H1 (cell line): ENCODE results near the gene MPPED2. TPM values are rescaled to one million over a fixed set of nuclear protein-coding genes. Genes with fewer than 3 reads are reported as not detected.

Experiments used
- CTCF ChIA-PET: fragments of 300-600 bp; sonication (Branson Sonifier 250); formaldehyde crosslinking; loops from one replicate; lab custom pipeline; 2021; ENCODE audit not compliant: partially characterized antibody; lab: Charles Lee
- POLR2A ChIA-PET: fragments of 300-600 bp; sonication (Branson Sonifier 250); formaldehyde crosslinking; loops from one replicate; lab custom pipeline; 2021; ENCODE audit warnings: inconsistent platforms; ENCODE audit not compliant: partially characterized antibody; lab: Charles Lee
- DNase-seq, 2 experiments: peaks; one replicate each; pipeline versions ENCODE4 v3.0.0 to v3.0.0-alpha.2; 2010 to 2022; ENCODE audit warnings: low spot score in 2 of 2, low read depth in 1 of 2, mixed read lengths in 1 of 2
- FAIRE-seq: peaks from 2 replicates; lab custom pipeline; 2011; peaks lifted over from hg19 to GRCh38; lab: Jason Lieb, UNC
- H2AFZ ChIP-seq: 2 replicates; pipeline ENCODE4 v1.8.1; 2012; ENCODE audit warnings: low read length, inconsistent platforms
- H2AK5ac ChIP-seq: 2 replicates; pipeline ENCODE4 v1.6.1; 2013; ENCODE audit warnings: low read depth, low read length
- H2BK120ac ChIP-seq: replicated peaks from 2 replicates; pipeline ENCODE3; 2013; ENCODE audit warnings: low read depth, low read length, inconsistent platforms
- H2BK12ac ChIP-seq: 2 replicates; pipeline ENCODE4 v1.6.1; 2013; ENCODE audit warnings: low read depth, low read length
- H2BK15ac ChIP-seq: 2 replicates; pipeline ENCODE4 v1.6.1; 2013; ENCODE audit warnings: low read length
- H2BK20ac ChIP-seq: 2 replicates; pipeline ENCODE4 v1.6.1; 2013; ENCODE audit warnings: low read length
- H2BK5ac ChIP-seq: 2 replicates; pipeline ENCODE4 v1.6.1; 2013; ENCODE audit warnings: low read depth, low read length
- H3K14ac ChIP-seq: 2 replicates; pipeline ENCODE4 v1.6.1; 2013; ENCODE audit warnings: inconsistent platforms; ENCODE audit not compliant: insufficient read length
- H3K18ac ChIP-seq: 2 replicates; pipeline ENCODE4 v1.6.1; 2013; ENCODE audit warnings: low read length; ENCODE audit errors: extremely low read depth
- H3K23ac ChIP-seq: 2 replicates; pipeline ENCODE4 v1.6.1; 2013; ENCODE audit warnings: inconsistent platforms; ENCODE audit not compliant: insufficient read length
- H3K23me2 ChIP-seq: 2 replicates; pipeline ENCODE4 v1.6.1; 2013; ENCODE audit warnings: low read depth, low read length
- H3K27ac ChIP-seq: 2 replicates; pipeline ENCODE4 v1.6.1; 2011; ENCODE audit warnings: low read depth, low read length, inconsistent platforms
- H3K27me3 ChIP-seq, 4 experiments: replicated peaks in 1 of 4; 1 replicate in 1 of 4; 2 replicates in 3 of 4; pipeline versions ENCODE4 v1.6.1 to v1.8.1; 2011 to 2013; ENCODE audit warnings: low read length in 3 of 4, mild to moderate bottlenecking in 3 of 4, inconsistent platforms in 2 of 4, mixed read lengths in 2 of 4, moderate library complexity in 1 of 4; ENCODE audit not compliant: control insufficient read depth in 3 of 4, insufficient read depth in 3 of 4; ENCODE audit errors: extremely low read depth in 1 of 4
- H3K36me3 ChIP-seq, 4 experiments: 2 replicates each; pipeline versions ENCODE4 v1.6.1 to v1.8.1; 2011 to 2013; ENCODE audit warnings: mild to moderate bottlenecking in 4 of 4, low read length in 3 of 4, moderate library complexity in 2 of 4, control low read depth in 1 of 4, inconsistent platforms in 1 of 4; ENCODE audit not compliant: insufficient read depth in 4 of 4, control insufficient read depth in 2 of 4
- H3K4ac ChIP-seq: replicated peaks from 2 replicates; pipeline ENCODE3; 2013; ENCODE audit warnings: low read length, low read depth, mixed read lengths, inconsistent platforms; ENCODE audit not compliant: insufficient read length
- H3K4me1 ChIP-seq, 4 experiments: replicated peaks in 1 of 4; 1 replicate in 1 of 4; 2 replicates in 3 of 4; pipeline versions ENCODE4 v1.6.1 to v1.8.1; 2011 to 2013; ENCODE audit warnings: low read length in 3 of 4, inconsistent platforms in 2 of 4, mixed read lengths in 1 of 4; ENCODE audit not compliant: insufficient read depth in 4 of 4, control insufficient read depth in 3 of 4
- H3K4me2 ChIP-seq, 2 experiments: 2 replicates each; pipeline versions ENCODE4 v1.6.1 to v1.8.1; 2011 to 2013; ENCODE audit warnings: low read depth in 2 of 2, low read length in 2 of 2, control low read depth in 1 of 2, inconsistent platforms in 1 of 2, mild to moderate bottlenecking in 1 of 2; ENCODE audit not compliant: insufficient read depth in 1 of 2
- H3K4me3 ChIP-seq, 4 experiments: fragments of 200-600, 300-600 bp in 1 of 4; sonication (generic), shearing (Covaris generic), sonication (Bioruptor Twin) in 1 of 4; 2 replicates each; pipeline versions ENCODE4 v1.5.1 to v1.8.1; 2011 to 2016; ENCODE audit warnings: low read length in 4 of 4, low read depth in 3 of 4, control low read depth in 2 of 4, inconsistent platforms in 2 of 4, mild to moderate bottlenecking in 2 of 4, mixed read lengths in 1 of 4, moderate library complexity in 1 of 4; ENCODE audit not compliant: insufficient read depth in 2 of 4; ENCODE audit errors: extremely low read depth in 1 of 4
- H3K56ac ChIP-seq: replicated peaks from 2 replicates; pipeline ENCODE3; 2013; ENCODE audit warnings: low read depth, mild to moderate bottlenecking, mixed read lengths, low read length, inconsistent platforms; ENCODE audit not compliant: insufficient read length
- H3K79me1 ChIP-seq: 2 replicates; pipeline ENCODE4 v1.6.1; 2013; ENCODE audit warnings: low read depth, low read length, control low read depth
- H3K79me2 ChIP-seq, 2 experiments: 2 replicates each; pipeline versions ENCODE4 v1.6.1 to v1.8.1; 2012 to 2013; ENCODE audit warnings: low read length in 2 of 2, mild to moderate bottlenecking in 2 of 2, inconsistent platforms in 1 of 2; ENCODE audit not compliant: insufficient read depth in 2 of 2, control insufficient read depth in 1 of 2
- H3K9ac ChIP-seq, 4 experiments: replicated peaks in 1 of 4; 1 replicate in 1 of 4; 2 replicates in 3 of 4; pipeline versions ENCODE4 v1.6.1 to v1.8.1; 2011 to 2013; ENCODE audit warnings: low read depth in 3 of 4, low read length in 3 of 4, control low read depth in 2 of 4, mild to moderate bottlenecking in 2 of 4, moderate library complexity in 2 of 4, inconsistent platforms in 1 of 4; ENCODE audit errors: extremely low read depth in 1 of 4
- H3K9me3 ChIP-seq, 2 experiments: 2 replicates each; pipeline versions ENCODE4 v1.6.1 to v1.8.1; 2012 to 2013; ENCODE audit warnings: mild to moderate bottlenecking in 2 of 2, moderate library complexity in 2 of 2, control low read depth in 1 of 2, inconsistent platforms in 1 of 2, low read depth in 1 of 2, low read length in 1 of 2, mixed read lengths in 1 of 2; ENCODE audit not compliant: insufficient read depth in 2 of 2
- H4K20me1 ChIP-seq, 2 experiments: replicated peaks in 1 of 2; 2 replicates each; pipeline versions ENCODE3 to v1.8.1; 2011 to 2013; ENCODE audit warnings: inconsistent platforms in 2 of 2, low read length in 2 of 2, mild to moderate bottlenecking in 1 of 2; ENCODE audit not compliant: insufficient read depth in 2 of 2, control insufficient read depth in 1 of 2
- H4K5ac ChIP-seq: 2 replicates; pipeline ENCODE4 v1.6.1; 2013; ENCODE audit warnings: low read length, low read depth, mixed read lengths, inconsistent platforms; ENCODE audit not compliant: insufficient read length
- H4K8ac ChIP-seq: 2 replicates; pipeline ENCODE4 v1.8.0; 2013; ENCODE audit warnings: mild to moderate bottlenecking, moderate library complexity, low read length, inconsistent platforms; ENCODE audit not compliant: insufficient read depth; ENCODE audit errors: extremely low read depth
- H4K91ac ChIP-seq: replicated peaks from 2 replicates; pipeline ENCODE3; 2013; ENCODE audit warnings: low read length, mixed read lengths, inconsistent platforms; ENCODE audit not compliant: insufficient read length
- ATF2 ChIP-seq: IDR thresholded peaks from 2 replicates; pipeline ENCODE4 v1.6.1; 2012; ENCODE audit warnings: low read length, inconsistent platforms
- BCL11A ChIP-seq, 2 experiments: IDR thresholded peaks; one replicate each; pipeline ENCODE4 v1.6.1; 2011; ENCODE audit warnings: low read depth in 2 of 2, low read length in 2 of 2, mild to moderate bottlenecking in 2 of 2
- CBX8 ChIP-seq: fragments of 300-800, 300-1000 bp; sonication (generic); IDR thresholded peaks from 2 replicates; pipeline ENCODE4 v1.7.1; 2016; ENCODE audit warnings: low read depth, low read length, borderline replicate concordance
- E2F6 ChIP-seq: IDR thresholded peaks from 2 replicates; pipeline ENCODE4 v1.6.1; 2012; ENCODE audit warnings: inconsistent platforms
- MAFK ChIP-seq: IDR thresholded peaks from 2 replicates; pipeline ENCODE4 v1.6.1; 2012; ENCODE audit warnings: low read depth, mild to moderate bottlenecking, improper control_type of control experiment, low read length
- SUZ12 ChIP-seq: fragments of 200-600 bp; sonication (generic); IDR thresholded peaks from 2 replicates; pipeline ENCODE4 v1.6.1; 2012; ENCODE audit warnings: mild to moderate bottlenecking, inconsistent platforms, low read length, moderate library complexity, mixed read lengths
- TAF7 ChIP-seq: optimal IDR thresholded peaks from 2 replicates; pipeline ENCODE3; 2011; ENCODE audit warnings: low read depth, mild to moderate bottlenecking, inconsistent platforms, low read length, moderate library complexity, borderline replicate concordance
- WGBS, 2 experiments: shearing (Covaris generic) in 1 of 2; methylation state at CpG; one replicate each; pipeline versions ENCODE4 v1.1.6 to v1.1.7; 2013 to 2015; ENCODE audit warnings: low lambda C conversion rate in 2 of 2, mixed read lengths in 2 of 2, inconsistent platforms in 1 of 2, low coverage in 1 of 2, missing lambda C conversion rate in 1 of 2; ENCODE audit not compliant: insufficient replicate concordance in 2 of 2, insufficient coverage in 1 of 2, insufficient read length in 1 of 2; ENCODE audit errors: extremely low coverage in 1 of 2, missing lambda C conversion rate in 1 of 2; 5-methylcytosine and 5-hydroxymethylcytosine counted together
- polyA plus RNA-seq, 7 experiments: library from polyadenylated mRNA; depleted of rRNA in 3 of 7; stranded (reverse) in 5 of 7; unstranded in 2 of 7; fragments of >200 nt in 5 of 7; fragments of 200-250 nt in 2 of 7; gene quantifications; 1 replicate in 5 of 7; 2 replicates in 1 of 7; 4 replicates in 1 of 7; pipeline versions ENCODE4 v1.2.1 to v1.2.3, GENCODE V29; 2011 to 2013; ENCODE audit warnings: missing spikeins in 2 of 7, mixed read lengths in 2 of 7
- total RNA-seq: library from RNA; stranded (reverse); fragmentation: NEBNext Ultra II Directional; extraction: Animal tissue kit (Norgen Biotek cat#: 25700); gene quantifications from 2 replicates; pipeline ENCODE4 v1.2.1, GENCODE V29; 2021

The MPPED2 gene
- total and polyA plus RNA-seq, 2 of the 8 experiments (the other 6 are each of a cell fraction or from before 2014, with no cell fraction given): 1.3 to 3.5 TPM

GRCh38 chr11:30381879-30382278 is 204.3 kb downstream of the MPPED2 start:
- ChIA-PET POLR2A (interaction anchor here (0.6 to 0.7 kb wide), 2 partner anchors 37 to 119 kb away, joined by 3 to 4 read pairs; no protein-coding TSS in a partner anchor), CTCF (interaction anchor here (0.6 kb wide), 4 partner anchors 254 to 1362 kb away, joined by 3 read pairs; no protein-coding TSS in a partner anchor)
- H3K23ac ChIP-seq: no peak overlapping the region
- no peak overlapping the region for H3K4ac ChIP-seq
- H4K8ac ChIP-seq: no peak overlapping the region
- H4K5ac ChIP-seq: no peak overlapping the region
- H3K14ac ChIP-seq: no peak overlapping the region
- H3K4me3 ChIP-seq: no peak overlapping the region
- H3K27ac ChIP-seq: no peak overlapping the region
- no peak overlapping the region for H2AFZ ChIP-seq
- no peak overlapping the region for H2BK120ac ChIP-seq
- H3K27me3 ChIP-seq: no peaks in the 10 kb centered on the region
- H3K23me2 ChIP-seq: no peaks in the 10 kb centered on the region; the same call in 1 of the 2 replicates
- H2BK12ac ChIP-seq: no peak overlapping the region
- H3K79me1 ChIP-seq: no peaks in the 10 kb centered on the region
- H3K18ac ChIP-seq: no peak overlapping the region
- no peak overlapping the region for H2BK5ac ChIP-seq
- H3K4me1 ChIP-seq: no peaks in the 10 kb centered on the region
- H3K36me3 ChIP-seq: peaks cover 0 to 7% (median 2%) of the 10 kb centered on the region in 4 experiments; a peak in 2 of 8 replicates
- no peak overlapping the region for H3K56ac ChIP-seq
- no peak overlapping the region for H3K4me2 ChIP-seq
- H2BK20ac ChIP-seq: no peak overlapping the region
- DNase-seq (no peak), FAIRE-seq (no peak)
- H2BK15ac ChIP-seq: no peak overlapping the region
- H3K79me2 ChIP-seq: peaks cover 0 to 2% of the 10 kb centered on the region in 2 experiments; a peak in 1 of 4 replicates
- WGBS, 2 experiments: 96% methylated on average over 2 of the region's 2 CpGs; no CpG with 5 or more reads in 1 of the 2 experiments
- H3K9me3 ChIP-seq: peaks cover 9% of the 10 kb centered on the region in 2 experiments
- H4K91ac ChIP-seq: no peak overlapping the region
- no peak overlapping the region for H3K9ac ChIP-seq
- no peaks in the 10 kb centered on the region for H4K20me1 ChIP-seq
- no peak overlapping the region for H2AK5ac ChIP-seq
- TF ChIP-seq ATF2: no peak
- no peak for TF ChIP-seq E2F6
- TF ChIP-seq SUZ12: no peak
- TF ChIP-seq CBX8: no peak
- no peak for TF ChIP-seq TAF7
- TF ChIP-seq MAFK: no peak
- TF ChIP-seq BCL11A (IDR thresholded peaks at IDR 0.05; ENCODE audit: low read depth in 2 of 2, low read length in 2 of 2): no peak
